ENCODE results near the gene NAPSA. TPM values are rescaled to one million over a fixed set of nuclear protein-coding genes. Genes with fewer than 3 reads are reported as not detected.

NAPSA gene
- polyA plus RNA-seq, 1 donor from 2014 or later, result not detected

DNA sequence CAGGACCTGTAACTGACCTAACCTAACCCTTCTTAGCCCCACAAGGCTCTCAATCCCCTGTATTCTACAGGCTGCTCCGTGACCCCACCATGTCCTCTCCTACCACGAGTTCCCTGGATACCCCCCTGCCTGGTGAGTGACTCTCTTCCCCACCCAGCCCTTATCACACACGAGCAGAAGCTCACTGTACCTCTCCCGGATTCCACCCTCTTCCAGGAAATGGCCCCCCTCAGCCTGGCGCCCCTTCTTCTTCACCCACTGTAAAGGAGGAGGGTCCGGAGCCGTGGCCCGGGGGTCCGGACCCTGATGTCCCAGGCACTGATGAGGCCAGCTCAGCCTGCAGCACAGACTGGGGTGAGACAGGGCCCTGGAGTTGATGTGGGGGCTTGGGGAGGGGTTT is 12.1 kb upstream of the NAPSA start:
- TF ChIP-seq POLR2AphosphoS5 (IDR thresholded peaks at IDR 0.05) (no peak), EP300 (conservative IDR thresholded peaks at IDR 0.05; ENCODE audit: poor library complexity, severe bottlenecking) (no peak), RAD21 (conservative IDR thresholded peaks at IDR 0.05) (no peak), TAF1 (IDR thresholded peaks at IDR 0.05; ENCODE audit: low read depth) (no peak), SMC3 (conservative IDR thresholded peaks at IDR 0.05; ENCODE audit: poor library complexity) (no peak), MXI1 (conservative IDR thresholded peaks at IDR 0.05; ENCODE audit: poor library complexity, severe bottlenecking) (no peak), EZH2 (IDR thresholded peaks at IDR 0.05; ENCODE audit: borderline replicate concordance, insufficient read depth, low read length, poor library complexity, severe bottlenecking) (no peak)
- TF ChIP-seq, protein P1, sequence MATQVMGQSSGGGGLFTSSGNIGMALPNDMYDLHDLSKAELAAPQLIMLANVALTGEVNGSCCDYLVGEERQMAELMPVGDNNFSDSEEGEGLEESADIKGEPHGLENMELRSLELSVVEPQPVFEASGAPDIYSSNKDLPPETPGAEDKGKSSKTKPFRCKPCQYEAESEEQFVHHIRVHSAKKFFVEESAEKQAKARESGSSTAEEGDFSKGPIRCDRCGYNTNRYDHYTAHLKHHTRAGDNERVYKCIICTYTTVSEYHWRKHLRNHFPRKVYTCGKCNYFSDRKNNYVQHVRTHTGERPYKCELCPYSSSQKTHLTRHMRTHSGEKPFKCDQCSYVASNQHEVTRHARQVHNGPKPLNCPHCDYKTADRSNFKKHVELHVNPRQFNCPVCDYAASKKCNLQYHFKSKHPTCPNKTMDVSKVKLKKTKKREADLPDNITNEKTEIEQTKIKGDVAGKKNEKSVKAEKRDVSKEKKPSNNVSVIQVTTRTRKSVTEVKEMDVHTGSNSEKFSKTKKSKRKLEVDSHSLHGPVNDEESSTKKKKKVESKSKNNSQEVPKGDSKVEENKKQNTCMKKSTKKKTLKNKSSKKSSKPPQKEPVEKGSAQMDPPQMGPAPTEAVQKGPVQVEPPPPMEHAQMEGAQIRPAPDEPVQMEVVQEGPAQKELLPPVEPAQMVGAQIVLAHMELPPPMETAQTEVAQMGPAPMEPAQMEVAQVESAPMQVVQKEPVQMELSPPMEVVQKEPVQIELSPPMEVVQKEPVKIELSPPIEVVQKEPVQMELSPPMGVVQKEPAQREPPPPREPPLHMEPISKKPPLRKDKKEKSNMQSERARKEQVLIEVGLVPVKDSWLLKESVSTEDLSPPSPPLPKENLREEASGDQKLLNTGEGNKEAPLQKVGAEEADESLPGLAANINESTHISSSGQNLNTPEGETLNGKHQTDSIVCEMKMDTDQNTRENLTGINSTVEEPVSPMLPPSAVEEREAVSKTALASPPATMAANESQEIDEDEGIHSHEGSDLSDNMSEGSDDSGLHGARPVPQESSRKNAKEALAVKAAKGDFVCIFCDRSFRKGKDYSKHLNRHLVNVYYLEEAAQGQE (IDR thresholded peaks at IDR 0.05; ENCODE audit: borderline replicate concordance), result no peak
- TF ChIP-seq, protein P2, sequence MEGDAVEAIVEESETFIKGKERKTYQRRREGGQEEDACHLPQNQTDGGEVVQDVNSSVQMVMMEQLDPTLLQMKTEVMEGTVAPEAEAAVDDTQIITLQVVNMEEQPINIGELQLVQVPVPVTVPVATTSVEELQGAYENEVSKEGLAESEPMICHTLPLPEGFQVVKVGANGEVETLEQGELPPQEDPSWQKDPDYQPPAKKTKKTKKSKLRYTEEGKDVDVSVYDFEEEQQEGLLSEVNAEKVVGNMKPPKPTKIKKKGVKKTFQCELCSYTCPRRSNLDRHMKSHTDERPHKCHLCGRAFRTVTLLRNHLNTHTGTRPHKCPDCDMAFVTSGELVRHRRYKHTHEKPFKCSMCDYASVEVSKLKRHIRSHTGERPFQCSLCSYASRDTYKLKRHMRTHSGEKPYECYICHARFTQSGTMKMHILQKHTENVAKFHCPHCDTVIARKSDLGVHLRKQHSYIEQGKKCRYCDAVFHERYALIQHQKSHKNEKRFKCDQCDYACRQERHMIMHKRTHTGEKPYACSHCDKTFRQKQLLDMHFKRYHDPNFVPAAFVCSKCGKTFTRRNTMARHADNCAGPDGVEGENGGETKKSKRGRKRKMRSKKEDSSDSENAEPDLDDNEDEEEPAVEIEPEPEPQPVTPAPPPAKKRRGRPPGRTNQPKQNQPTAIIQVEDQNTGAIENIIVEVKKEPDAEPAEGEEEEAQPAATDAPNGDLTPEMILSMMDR (IDR thresholded peaks at IDR 0.05; ENCODE audit: poor library complexity, severe bottlenecking), result no peak
- Histone ChIP-seq H3K79me2 (replicated peaks; ENCODE audit: insufficient read depth, low read length) (no peaks in the 10 kb centered on the region), H3K9me3 (ENCODE audit: low read length) (no peaks in the 10 kb centered on the region), H3K4me2 (ENCODE audit: low read length) (no peak overlapping the region), H3K9ac (ENCODE audit: low read length) (peak overlapping the region; percentile 66), H2AFZ (ENCODE audit: low read depth, low read length) (no peak overlapping the region), H3K36me3 (ENCODE audit: insufficient read depth, low read length) (no peaks in the 10 kb centered on the region), H3K27me3 (ENCODE audit: insufficient read depth, low read depth, low read length) (no peaks in the 10 kb centered on the region), H4K20me1 (ENCODE audit: insufficient read depth) (no peaks in the 10 kb centered on the region), H3F3A (ENCODE audit: insufficient read depth, low read length, poor library complexity, severe bottlenecking) (no peaks in the 10 kb centered on the region), H3K4me3 (ENCODE audit: low read length) (peak overlapping the region; percentile 84), H3K9me2 (ENCODE audit: insufficient read depth, low read length) (no peaks in the 10 kb centered on the region), H3K27ac (ENCODE audit: low read length) (peak overlapping the region; percentile 73)

DNA sequence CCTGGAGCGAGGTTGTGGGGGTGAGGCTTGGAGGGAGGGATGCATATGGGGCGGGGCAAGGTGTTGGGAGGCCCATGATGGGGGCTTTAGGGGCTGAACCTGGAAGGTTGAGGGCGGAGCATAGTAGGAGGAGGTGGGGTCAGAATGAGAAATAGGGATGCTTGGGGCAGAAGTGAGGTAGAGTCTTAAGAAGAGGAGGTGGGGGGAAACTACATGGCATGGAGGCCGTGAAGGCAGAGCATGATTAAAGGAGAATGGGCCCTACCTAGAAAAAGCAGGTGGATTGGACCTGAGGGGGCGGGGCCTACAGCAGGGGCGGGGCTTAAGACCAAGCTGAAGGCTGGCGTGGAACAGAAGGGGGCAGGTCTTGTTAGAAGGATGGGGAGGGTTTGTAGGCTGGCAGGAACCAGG is 11.6 kb upstream of the NAPSA start:
- Histone ChIP-seq H3K4me2 (ENCODE audit: low read length) (no peak overlapping the region), H3K4me3 (ENCODE audit: low read length) (peak overlapping the region; percentile 84), H3K27ac (ENCODE audit: low read length) (peak overlapping the region; percentile 73), H2AFZ (ENCODE audit: low read depth, low read length) (no peak overlapping the region), H3K27me3 (ENCODE audit: insufficient read depth, low read depth, low read length) (no peaks in the 10 kb centered on the region), H3K9ac (ENCODE audit: low read length) (peak overlapping the region; percentile 66), H4K20me1 (ENCODE audit: insufficient read depth) (no peaks in the 10 kb centered on the region), H3K79me2 (replicated peaks; ENCODE audit: insufficient read depth, low read length) (no peaks in the 10 kb centered on the region), H3K36me3 (ENCODE audit: insufficient read depth, low read length) (no peaks in the 10 kb centered on the region), H3F3A (ENCODE audit: insufficient read depth, low read length, poor library complexity, severe bottlenecking) (no peaks in the 10 kb centered on the region), H3K9me2 (ENCODE audit: insufficient read depth, low read length) (no peaks in the 10 kb centered on the region), H3K9me3 (ENCODE audit: low read length) (no peaks in the 10 kb centered on the region)
- TF ChIP-seq MXI1 (conservative IDR thresholded peaks at IDR 0.05; ENCODE audit: poor library complexity, severe bottlenecking) (no peak), RAD21 (conservative IDR thresholded peaks at IDR 0.05) (no peak), SMC3 (conservative IDR thresholded peaks at IDR 0.05; ENCODE audit: poor library complexity) (no peak), EP300 (conservative IDR thresholded peaks at IDR 0.05; ENCODE audit: poor library complexity, severe bottlenecking) (no peak)
- TF ChIP-seq, protein P1 (IDR thresholded peaks at IDR 0.05; ENCODE audit: borderline replicate concordance), result no peak
